Stimulated activated CD8-positive, alpha-beta memory T cell treated with anti-CD3 and anti-CD28 coated beads, Interleukin-2, amount 100 ng/mL, for 1 hour (primary cell): Measurements from ENCODE around the gene AURKAIP1.

Experiments used
- DNase-seq, 2 donors: peaks; one replicate each; pipeline ENCODE4 v3.0.0-alpha.2; 2020; ENCODE audit warnings: low read depth in 2 of 2

Gene AURKAIP1

GRCh38 chr1:1333551-1334241 lies 41.3 kb downstream of the AURKAIP1 start:
- no peak for DNase-seq

- DNase-seq, result no peak
These were observed 42.1 kb downstream of the AURKAIP1 start for GRCh38 chr1:1332774-1333480.

GRCh38 chr1:1332031-1332755 lies 42.8 kb downstream of the AURKAIP1 start:
- DNase-seq, result no peak

DNA sequence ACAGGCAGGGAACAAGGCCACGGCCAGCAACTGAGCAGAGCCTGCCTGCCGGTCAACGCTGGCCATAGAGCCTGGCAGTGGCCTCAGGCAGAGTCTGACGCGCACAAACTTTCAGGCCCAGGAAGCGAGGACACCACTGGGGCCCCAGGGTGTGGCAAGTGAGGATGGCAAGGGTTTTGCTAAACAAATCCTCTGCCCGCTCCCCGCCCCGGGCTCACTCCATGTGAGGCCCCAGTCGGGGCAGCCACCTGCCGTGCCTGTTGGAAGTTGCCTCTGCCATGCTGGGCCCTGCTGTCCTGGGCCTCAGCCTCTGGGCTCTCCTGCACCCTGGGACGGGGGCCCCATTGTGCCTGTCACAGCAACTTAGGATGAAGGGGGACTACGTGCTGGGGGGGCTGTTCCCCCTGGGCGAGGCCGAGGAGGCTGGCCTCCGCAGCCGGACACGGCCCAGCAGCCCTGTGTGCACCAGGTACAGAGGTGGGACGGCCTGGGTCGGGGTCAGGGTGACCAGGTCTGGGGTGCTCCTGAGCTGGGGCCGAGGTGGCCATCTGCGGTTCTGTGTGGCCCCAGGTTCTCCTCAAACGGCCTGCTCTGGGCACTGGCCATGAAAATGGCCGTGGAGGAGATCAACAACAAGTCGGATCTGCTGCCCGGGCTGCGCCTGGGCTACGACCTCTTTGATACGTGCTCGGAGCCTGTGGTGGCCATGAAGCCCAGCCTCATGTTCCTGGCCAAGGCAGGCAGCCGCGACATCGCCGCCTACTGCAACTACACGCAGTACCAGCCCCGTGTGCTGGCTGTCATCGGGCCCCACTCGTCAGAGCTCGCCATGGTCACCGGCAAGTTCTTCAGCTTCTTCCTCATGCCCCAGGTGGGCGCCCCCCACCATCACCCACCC lies 43.7 kb downstream of the AURKAIP1 start, which contains the start of gene TAS1R3:
Gene TAS1R3, plus strand, starts transcription at position 213 of the 898 bp plus-strand sequence. Its CDS starts 66 bp downstream, at position 279.
- DNase-seq, result no peak

DNA sequence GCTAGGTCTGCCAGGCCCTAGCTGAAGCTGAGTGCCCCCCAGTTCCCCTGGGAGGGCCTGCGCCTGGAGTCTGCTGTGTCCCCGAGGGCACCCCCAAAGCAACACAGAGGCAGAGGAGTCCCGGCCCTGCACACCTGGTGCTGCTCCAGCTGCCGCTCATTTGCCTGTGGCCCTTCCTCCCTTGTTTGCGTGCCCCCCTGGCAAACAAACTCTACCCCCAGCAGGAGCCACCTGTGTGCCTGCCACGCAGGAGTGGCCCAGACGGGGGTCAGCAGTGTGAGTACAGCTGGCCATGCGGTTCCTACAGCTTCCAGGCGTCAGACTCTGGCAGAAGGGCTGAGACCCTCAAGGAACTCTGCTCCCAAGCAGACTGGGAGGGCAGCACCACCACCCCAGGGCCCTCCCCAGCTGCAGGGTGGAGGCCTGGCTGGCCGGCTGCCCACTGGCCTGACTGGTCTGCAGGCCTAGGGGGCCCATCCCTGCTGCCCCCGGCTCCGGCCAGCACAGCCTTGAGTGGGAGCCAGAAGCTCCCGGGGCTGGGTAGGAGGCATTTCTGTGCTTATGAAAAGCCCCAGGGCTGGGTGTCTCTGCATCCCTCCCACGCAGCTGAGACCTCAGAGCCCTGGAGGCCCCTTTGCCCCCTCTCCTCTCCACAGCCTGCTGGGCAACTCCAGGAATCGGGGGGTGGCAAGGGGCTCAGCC lies 44.5 kb downstream of the AURKAIP1 start:
- no peak for DNase-seq

GRCh38 chr1:1329304-1330210 lies 45.5 kb downstream of the AURKAIP1 start:
- no peak for DNase-seq

DNA sequence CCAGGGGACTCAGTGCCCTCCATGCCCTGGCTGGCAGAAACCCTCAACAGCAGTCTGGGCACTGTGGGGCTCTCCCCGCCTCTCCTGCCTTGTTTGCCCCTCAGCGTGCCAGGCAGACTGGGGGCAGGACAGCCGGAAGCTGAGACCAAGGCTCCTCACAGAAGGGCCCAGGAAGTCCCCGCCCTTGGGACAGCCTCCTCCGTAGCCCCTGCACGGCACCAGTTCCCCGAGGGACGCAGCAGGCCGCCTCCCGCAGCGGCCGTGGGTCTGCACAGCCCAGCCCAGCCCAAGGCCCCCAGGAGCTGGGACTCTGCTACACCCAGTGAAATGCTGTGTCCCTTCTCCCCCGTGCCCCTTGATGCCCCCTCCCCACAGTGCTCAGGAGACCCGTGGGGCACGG lies 46.8 kb downstream of the AURKAIP1 start:
- no peak for DNase-seq

DNA sequence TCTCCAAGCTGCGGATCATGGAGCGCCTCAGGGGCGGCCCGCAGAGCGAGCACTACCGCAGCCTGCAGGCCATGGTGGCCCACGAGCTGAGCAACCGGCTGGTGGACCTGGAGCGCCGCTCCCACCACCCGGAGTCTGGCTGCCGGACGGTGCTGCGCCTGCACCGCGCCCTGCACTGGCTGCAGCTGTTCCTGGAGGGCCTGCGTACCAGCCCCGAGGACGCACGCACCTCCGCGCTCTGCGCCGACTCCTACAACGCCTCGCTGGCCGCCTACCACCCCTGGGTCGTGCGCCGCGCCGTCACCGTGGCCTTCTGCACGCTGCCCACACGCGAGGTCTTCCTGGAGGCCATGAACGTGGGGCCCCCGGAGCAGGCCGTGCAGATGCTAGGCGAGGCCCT lies 47.7 kb downstream of the AURKAIP1 start:
- DNase-seq, result no peak

- no peak for DNase-seq
These were observed 48.9 kb downstream of the AURKAIP1 start for GRCh38 chr1:1326075-1326605.

DNA sequence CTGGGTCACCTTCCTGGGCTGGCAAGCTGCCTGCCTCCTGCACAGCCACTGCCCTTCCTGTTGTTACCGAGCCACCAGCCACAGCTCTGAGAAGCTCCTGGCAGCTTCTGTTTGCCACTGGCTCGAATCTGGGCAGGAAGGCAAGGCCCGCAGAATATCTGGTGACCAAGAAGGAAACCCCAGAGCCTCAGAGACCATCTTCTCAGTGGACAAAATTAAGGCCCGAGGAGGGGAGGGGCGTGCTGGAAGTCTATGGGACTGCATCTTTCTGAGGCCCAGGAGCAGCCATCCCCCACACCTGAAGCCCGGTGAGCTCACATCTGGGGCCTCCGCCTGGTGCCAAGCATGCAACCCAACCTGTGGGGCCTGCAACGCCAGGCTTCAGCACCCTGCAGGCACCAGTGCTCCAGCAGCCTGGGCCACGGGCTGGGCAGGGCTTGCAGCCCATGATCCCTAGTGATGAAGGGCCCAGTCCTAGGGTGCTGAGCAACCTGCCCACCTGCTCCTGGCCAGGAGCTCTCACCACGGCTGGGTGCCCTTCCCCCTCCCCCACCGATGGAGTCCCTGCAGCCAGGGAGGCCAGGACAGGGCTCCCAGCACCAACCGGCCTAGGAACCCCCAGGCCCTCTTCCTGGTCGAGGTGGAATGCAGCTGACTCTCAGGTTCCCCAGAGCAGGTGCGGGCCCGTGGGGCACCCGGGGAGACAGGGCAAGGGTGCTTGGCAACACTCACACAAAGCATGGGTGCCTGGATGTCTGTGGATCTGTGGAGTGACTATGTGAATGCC lies 49.5 kb downstream of the AURKAIP1 start:
- no peak for DNase-seq

GRCh38 chr1:1324524-1325287 lies 50.3 kb downstream of the AURKAIP1 start, which contains the start of the genes CPTP and INTS11:
CPTP (plus strand) TSS chr1:1324802; CDS start chr1:1326911, 2,109 bp downstream.
INTS11 (minus strand) TSS chr1:1324660; CDS start chr1:1324608, 52 bp downstream.
- DNase-seq, result peak; percentile 91 to 96

DNA sequence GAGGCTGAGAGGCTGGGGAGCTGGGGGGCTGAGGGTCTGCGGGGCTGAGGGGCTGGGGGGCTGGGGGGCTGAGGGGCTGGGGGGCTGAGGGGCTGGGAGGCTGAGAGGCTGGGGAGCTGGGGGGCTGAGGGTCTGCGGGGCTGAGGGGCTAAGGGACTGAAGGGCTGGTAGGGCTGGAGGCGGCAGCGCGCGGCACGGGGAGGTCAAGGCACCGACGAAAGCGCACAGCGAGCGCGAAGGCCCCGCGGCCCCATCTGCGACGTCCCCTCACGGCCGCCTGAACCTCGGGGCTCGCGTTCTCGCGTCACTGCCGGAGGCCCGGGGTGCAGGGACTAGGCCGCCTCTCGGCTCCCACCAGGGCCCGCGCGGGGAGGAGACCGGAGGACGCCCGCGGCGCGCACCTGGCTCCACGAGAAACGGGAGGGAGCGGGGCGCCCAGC lies 50.9 kb downstream of the AURKAIP1 start:
- no peak for DNase-seq
